ENCODE results near the gene TEX10. TPM values are rescaled to one million over a fixed set of nuclear protein-coding genes. Genes with fewer than 3 reads are reported as not detected.

Gene TEX10
- polyA plus RNA-seq, 1 donor (not counting 4 experiments of a cell fraction or from before 2014, with no cell fraction given), result 50.7 TPM

GRCh38 chr9:100281066-100281465 is 71.7 kb downstream of the TEX10 start:
- no peak for TF ChIP-seq CTCF (optimal IDR thresholded peaks at IDR 0.05 in 1 of 3, IDR thresholded peaks at IDR 0.05 in 1 of 3, conservative IDR thresholded peaks at IDR 0.05 in 1 of 3; ENCODE audit: extremely low read depth in 1 of 3, insufficient read depth in 2 of 3, low read length in 3 of 3)
- TF ChIP-seq EZH2 (IDR thresholded peaks at IDR 0.05; ENCODE audit: low read length), result no peak
- Histone ChIP-seq H3K27ac (ENCODE audit: control insufficient read depth, insufficient read depth, low read length) (no peak overlapping the region), H3K4me2 (ENCODE audit: control insufficient read depth, extremely low read depth, insufficient read depth, low read depth, low read length) (no peak overlapping the region), H3K27me3 (ENCODE audit: control insufficient read depth, extremely low read depth, insufficient read depth, low read length) (no peaks in the 10 kb centered on the region), H3K9me3 (ENCODE audit: control insufficient read depth, low read depth, low read length) (no peaks in the 10 kb centered on the region), H3K4me3 (ENCODE audit: control insufficient read depth in 2 of 3, extremely low read depth in 1 of 3, insufficient read depth in 2 of 3, low read depth in 1 of 3, low read length in 3 of 3) (no peak overlapping the region), H3K4me1 (ENCODE audit: control insufficient read depth, extremely low read depth, insufficient read depth, low read length) (no peaks in the 10 kb centered on the region), H3K79me2 (ENCODE audit: control insufficient read depth, insufficient read depth, low read length) (no peaks in the 10 kb centered on the region), H3K36me3 (ENCODE audit: control insufficient read depth in 2 of 2, extremely low read depth in 1 of 2, insufficient read depth in 2 of 2, low read length in 2 of 2) (peaks cover 3 to 4% of the 10 kb centered on the region in 2 experiments), H4K20me1 (ENCODE audit: control insufficient read depth, extremely low read depth, insufficient read depth, low read length) (no peaks in the 10 kb centered on the region), H2AFZ (ENCODE audit: control insufficient read depth, low read length) (no peak overlapping the region), H3K9ac (ENCODE audit: control insufficient read depth, extremely low read depth, insufficient read depth, low read length) (no peak overlapping the region), H3K9me1 (ENCODE audit: control insufficient read depth, extremely low read depth, insufficient read depth, low read length) (no peaks in the 10 kb centered on the region)
- FAIRE-seq (no peak), DNase-seq (ENCODE audit: low read depth, low spot score) (no peak)
- dilution Hi-C loops (cut with MboI; ENCODE audit: extremely low pct_ligation_motif_present, low sequenced_read_pairs), result no loop called here

- TF ChIP-seq CTCF (optimal IDR thresholded peaks at IDR 0.05 in 1 of 3, IDR thresholded peaks at IDR 0.05 in 1 of 3, conservative IDR thresholded peaks at IDR 0.05 in 1 of 3; ENCODE audit: extremely low read depth in 1 of 3, insufficient read depth in 2 of 3, low read length in 3 of 3) (no peak), EZH2 (IDR thresholded peaks at IDR 0.05; ENCODE audit: low read length) (no peak)
- Histone ChIP-seq H3K9me1 (ENCODE audit: control insufficient read depth, extremely low read depth, insufficient read depth, low read length) (no peaks in the 10 kb centered on the region), H2AFZ (ENCODE audit: control insufficient read depth, low read length) (no peak overlapping the region), H3K4me3 (ENCODE audit: control insufficient read depth in 2 of 3, extremely low read depth in 1 of 3, insufficient read depth in 2 of 3, low read depth in 1 of 3, low read length in 3 of 3) (no peak overlapping the region), H3K79me2 (ENCODE audit: control insufficient read depth, insufficient read depth, low read length) (no peaks in the 10 kb centered on the region), H3K4me2 (ENCODE audit: control insufficient read depth, extremely low read depth, insufficient read depth, low read depth, low read length) (no peak overlapping the region), H4K20me1 (ENCODE audit: control insufficient read depth, extremely low read depth, insufficient read depth, low read length) (no peaks in the 10 kb centered on the region), H3K36me3 (ENCODE audit: control insufficient read depth in 2 of 2, extremely low read depth in 1 of 2, insufficient read depth in 2 of 2, low read length in 2 of 2) (peaks cover 3 to 7% of the 10 kb centered on the region in 2 experiments), H3K9ac (ENCODE audit: control insufficient read depth, extremely low read depth, insufficient read depth, low read length) (no peak overlapping the region), H3K27me3 (ENCODE audit: control insufficient read depth, extremely low read depth, insufficient read depth, low read length) (no peaks in the 10 kb centered on the region), H3K9me3 (ENCODE audit: control insufficient read depth, low read depth, low read length) (no peaks in the 10 kb centered on the region), H3K27ac (ENCODE audit: control insufficient read depth, insufficient read depth, low read length) (no peak overlapping the region), H3K4me1 (ENCODE audit: control insufficient read depth, extremely low read depth, insufficient read depth, low read length) (no peaks in the 10 kb centered on the region)
- dilution Hi-C loops (cut with MboI; ENCODE audit: extremely low pct_ligation_motif_present, low sequenced_read_pairs), result no loop called here
- no peak for DNase-seq (ENCODE audit: low read depth, low spot score)
- no peak for FAIRE-seq
These were observed 75.4 kb downstream of the TEX10 start for GRCh38 chr9:100277166-100277979.

Measured in keratinocyte (primary cell).